GM18867 (cell line): Measurements from ENCODE around the gene ZNF512.
"Not testable (repeated sequence)": the region's sequence is repeated elsewhere in the genome, so short reads cannot be mapped to it uniquely, and the experiment has no call there.

Experiments
- ATAC-seq: cut with Tn5 transposase; IDR thresholded peaks from one replicate; pipeline ENCODE4 v1.9.1; 2021; ENCODE audit warnings: mild to moderate bottlenecking, moderate library complexity; ENCODE audit not compliant: unreplicated experiment

Gene ZNF512

DNA sequence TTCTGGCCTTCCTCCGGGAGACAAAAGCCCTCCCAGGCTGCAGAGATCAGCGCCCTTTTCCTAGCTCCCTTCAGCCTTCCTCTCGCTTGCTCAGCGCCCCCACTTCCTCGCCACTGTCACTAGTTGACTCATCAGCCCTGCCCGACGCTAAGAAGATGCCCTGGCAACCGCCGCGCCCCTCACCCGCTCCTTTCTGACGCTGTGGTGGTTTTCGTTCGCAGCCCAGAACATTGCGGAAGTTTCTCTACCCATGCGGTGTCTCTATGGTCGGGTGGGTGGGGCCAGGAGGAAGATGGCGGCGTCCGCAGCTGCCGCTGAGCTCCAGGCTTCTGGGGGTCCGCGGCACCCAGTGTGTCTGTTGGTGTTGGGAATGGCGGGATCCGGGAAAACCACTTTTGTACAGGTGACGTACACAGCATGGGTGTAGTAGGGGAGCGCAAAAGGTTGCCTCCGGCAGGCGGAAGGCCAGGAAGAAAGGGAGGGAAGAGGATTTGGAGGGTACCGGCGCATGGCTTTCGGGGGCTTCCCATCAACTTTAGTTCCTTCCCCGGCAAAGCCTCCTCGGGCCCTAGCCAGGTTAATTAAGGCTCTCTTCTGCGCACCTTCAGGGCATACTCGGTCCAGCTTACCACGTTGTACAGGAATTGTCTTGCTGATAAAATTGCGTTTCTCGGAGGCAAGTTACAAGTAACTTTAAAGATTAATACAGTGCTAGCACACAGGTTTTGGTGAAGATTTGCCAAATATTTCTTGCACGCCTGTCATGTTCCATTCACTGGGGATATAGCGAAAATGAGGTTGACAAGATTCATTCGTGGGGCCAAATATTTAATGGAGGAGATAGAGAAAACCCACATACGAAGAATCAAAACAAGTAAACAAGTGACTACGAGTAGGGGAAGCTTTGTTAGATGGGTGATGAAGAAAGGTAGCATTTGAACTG, 46.2 kb downstream of the ZNF512 start, which contains the start of the genes CCDC121 and GPN1:
TSS of gene CCDC121 (minus strand) at position 246 of the 943 bp plus-strand sequence. CDS start 1,213 bp downstream, outside the sequence.
TSS of gene GPN1 (plus strand) at position 284 of the 943 bp plus-strand sequence. CDS start at position 293, 9 bp downstream.
- peak; percentile 99 for ATAC-seq

DNA sequence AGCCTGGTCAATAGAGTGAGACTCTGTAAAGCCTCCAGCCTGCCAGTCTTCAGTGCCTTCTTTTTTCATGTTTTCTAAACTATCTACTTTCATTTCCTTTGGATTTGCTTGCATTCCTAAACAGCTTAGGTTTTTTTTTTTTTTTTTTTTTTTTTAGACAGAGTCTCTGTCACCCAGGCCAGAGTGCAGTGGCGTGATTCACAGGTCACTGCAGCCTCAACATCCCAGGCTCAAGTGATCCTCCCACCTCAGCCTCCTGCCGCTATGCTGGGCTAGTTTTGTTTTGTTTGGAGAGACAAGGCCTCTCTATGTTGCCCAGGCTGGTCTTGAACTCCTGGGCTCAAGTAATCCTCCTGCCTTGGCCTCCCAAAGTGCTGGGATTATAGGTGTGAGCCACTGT, 47.4 kb downstream of the ZNF512 start:
- not testable (repeated sequence) for ATAC-seq

DNA sequence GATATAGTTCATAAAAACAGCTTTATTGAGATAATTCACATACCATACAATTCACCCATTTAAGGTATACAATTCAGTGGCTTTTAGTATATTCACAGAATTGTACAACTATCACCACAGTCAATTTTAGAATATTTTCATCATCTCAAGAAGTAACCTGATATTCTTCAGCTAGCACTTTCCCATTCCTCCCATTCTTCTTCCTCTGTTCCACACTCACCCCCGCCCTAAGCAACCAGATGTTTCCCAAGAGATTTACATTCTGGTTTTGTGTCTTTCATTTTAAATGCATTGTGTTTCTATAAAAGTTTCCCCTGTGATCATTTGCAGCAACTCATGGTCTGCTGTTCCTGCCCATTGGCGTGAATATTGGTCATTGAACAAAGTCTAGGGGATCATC, 51.4 kb downstream of the ZNF512 start:
- no peak for ATAC-seq

DNA sequence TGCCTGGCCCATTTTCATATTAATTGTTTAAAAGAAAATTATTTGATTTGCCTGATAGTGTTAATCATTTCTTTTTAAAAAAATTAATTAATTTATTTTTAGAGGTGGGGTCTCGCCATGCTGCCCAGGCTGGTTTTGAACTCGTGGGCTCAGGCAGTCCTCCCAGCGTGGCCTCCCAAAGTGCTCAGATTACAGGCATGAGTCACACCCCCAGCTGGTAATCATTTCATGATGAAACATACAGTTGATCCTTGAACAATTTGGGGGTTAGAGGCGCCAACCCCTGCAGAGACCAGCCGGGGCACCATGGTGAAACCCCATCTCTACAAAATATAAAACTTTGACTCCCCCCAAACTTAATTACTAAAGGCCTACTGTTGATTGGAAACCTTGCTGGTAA, 53.9 kb downstream of the ZNF512 start:
- ATAC-seq, result no peak

DNA sequence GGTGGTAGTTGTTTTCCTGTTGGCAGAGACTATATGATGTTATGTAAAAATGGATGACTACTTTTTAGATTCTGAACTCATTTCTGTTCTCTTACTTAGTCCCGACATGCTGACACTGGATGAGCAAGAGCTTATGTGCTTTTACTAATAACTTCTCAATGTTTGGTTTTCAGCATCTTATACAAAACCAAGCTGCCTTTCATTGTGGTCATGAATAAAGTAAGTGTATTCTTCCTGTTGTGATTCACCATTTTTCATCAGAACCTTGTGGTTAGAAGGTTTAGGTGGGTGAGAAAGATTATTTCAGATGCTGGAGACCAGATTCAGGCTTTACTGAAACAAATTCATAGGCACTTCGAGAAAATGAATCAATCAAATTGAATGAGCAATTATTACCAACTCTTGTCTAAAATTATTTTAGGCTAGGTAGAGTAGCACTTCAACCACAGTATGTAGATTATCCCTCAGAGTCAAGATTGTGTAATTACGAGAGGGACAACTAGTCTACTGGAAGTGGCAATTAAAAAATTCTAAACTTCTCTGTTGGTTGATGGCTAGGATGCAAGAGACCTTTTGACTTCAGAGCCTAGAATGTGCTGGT, 55.3 kb downstream of the ZNF512 start:
- ATAC-seq, result no peak

DNA sequence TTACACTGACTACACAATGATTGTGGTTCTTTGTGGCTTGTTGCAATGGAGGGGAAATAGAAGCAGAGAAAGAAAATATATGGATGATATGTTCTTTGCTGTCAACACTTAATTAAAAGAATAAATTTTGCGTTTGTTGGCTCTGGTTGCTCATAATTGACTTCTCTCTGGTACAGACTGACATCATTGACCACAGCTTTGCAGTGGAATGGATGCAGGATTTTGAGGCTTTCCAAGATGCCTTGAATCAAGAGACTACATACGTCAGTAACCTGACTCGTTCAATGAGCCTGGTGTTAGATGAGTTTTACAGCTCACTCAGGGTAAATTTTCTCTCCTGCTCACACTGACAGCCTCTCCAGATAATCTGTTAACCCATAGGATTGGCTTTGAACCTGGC, 55.9 kb downstream of the ZNF512 start:
- ATAC-seq, result no peak

DNA sequence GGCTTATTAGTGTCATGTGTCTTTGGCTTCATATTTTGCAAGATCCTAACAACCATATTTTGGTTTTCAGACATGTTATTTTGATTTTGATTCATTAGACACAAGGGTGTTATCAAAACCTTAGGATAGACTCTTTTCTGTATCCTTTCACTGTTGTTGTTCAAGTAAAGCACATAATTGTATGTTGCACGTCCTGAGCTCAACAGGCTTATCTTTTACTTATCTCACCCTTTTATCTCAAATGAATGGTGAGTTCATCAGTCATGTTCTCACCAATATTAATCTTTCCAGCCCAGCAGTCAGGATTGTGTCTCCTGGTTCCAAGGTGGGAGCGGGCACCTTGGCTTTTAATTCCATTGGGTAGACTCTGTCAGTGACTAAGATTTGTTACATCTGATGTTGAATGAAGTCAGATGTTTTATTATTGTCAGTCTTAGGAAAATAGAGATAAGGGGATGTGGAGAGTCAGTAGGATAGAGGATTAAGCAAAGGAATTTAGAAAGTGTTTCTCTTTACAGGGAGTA, 57.9 kb downstream of the ZNF512 start:
- ATAC-seq, result no peak

DNA sequence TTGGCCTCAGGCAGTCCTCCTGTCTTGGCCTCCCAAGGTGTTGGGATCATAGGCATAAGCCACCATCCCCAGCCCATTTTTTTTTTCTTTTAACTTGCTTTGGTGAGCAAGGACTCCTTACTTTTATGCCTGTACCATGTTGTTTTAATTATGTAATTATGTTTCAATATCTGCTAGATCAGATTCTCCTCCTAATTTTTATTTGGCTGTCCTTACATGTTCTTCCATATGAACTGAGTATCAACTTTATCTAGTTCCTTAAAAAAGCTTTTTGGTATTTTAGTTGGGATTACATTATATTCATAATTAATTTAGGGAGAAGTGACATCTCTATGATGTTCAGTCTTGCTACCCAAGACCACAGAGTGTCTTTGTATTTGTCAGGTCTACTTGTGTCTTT, 62.4 kb downstream of the ZNF512 start:
- ATAC-seq, result no peak

DNA sequence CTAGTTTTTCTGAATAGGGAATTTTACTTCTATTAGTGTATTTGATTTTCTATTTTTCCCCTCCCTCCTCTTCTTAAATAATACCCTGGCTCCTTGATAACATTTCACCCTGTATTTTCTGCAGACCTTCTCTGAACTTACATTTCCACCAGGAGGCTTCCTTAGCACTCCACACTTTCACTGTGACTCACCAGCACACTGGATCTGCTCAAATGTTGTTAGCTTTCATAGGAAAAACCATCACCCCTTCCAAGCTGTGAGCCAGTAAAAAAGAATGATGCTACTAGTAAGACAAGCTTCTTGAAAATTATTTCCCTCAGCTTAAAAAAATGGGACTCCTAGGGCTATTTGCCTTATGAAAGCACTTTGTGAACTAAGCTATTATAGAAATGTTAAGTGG, 64.4 kb downstream of the ZNF512 start:
- ATAC-seq, result no peak

DNA sequence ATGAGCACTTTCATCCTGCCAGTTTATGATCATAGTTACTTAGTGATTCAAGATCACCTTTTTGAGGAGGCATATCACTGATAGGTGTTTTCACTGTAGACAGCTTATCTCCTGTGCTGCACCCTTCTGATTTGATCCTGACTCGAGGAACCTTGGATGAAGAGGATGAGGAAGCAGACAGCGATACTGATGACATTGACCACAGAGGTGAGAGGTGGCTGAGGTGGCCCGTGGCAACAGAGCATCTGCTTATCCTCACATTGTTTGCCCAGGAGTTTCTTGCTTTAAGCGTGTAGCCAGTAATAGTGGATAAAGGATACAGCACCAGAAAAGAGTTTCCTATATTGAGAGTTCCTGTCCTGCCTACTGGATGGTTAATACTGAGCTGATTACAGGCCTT, 64.9 kb downstream of the ZNF512 start:
- ATAC-seq, result no peak

DNA sequence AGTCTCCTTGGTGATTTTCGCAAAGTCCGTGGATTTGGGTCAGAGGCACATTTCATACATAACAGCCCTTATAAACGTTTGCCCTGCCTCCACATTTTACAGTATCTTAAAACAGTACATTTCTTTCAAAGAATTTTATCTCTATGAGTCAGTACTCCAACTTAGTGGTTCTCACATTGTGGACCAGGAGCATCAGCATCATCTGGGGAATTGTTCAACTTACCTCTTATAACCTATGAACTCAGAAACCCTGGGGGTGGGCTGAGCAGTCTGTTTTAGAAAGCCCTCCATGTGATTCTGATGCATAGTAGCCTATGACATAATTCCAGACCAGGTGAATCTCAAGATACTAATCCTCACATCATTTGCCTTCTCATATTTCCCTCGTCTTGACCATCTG, 68.2 kb downstream of the ZNF512 start:
- no peak for ATAC-seq

DNA sequence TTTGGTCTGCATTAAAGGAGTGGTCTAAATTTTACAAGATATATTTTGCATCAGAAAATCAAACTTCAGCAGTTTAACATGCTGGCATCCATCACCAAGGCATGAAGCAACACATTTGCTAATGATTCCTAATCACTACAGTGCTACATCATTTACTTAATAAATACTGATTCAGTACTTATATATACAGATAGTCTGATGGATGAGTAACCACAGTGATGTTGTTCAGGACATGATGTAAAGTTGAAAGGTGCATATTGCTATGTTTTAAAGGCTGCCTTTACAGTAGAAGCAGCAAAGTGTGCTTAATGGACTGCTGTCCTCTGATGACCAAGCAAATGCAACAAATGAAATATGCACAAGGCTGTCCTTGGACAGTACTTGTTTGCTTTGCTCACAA, 69.5 kb downstream of the ZNF512 start:
- ATAC-seq, result no peak

DNA sequence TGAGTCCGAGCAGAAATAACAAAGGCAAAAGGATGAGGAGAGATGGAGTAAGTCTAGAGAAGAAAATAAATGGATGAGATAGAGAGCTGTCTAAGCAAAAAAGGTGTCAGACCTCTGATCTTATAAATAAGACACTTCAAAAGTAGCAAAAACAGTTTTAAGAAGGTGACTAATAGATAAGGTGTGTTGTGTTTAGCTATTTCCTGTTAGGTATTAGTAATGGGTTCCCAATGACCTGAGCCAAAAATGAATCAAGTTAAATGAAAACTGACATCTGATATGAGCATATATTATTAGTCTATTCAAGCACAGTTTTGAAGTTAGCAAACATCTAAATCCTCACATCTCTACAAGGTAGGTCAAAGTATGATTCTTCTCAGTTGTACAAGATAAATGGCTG, 69.9 kb downstream of the ZNF512 start:
- no peak for ATAC-seq

DNA sequence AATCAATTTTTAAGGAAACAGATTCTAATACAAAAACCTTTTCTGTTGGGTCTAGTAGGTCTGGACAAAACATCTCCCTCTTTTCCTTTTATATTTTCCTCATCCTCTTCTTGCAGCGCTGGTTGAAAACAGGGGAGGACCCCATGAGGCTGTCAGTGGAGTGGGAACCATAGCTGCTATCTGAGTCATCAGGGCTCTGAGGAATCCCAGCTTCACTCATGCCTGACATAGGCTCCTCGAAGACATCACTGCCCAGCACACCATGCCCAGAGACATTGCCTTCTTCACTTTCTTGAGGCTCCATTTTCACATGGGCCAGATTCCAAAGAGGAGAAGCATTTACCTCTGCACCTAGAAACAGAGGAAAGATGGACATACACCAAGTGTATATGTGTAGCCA, 70.6 kb downstream of the ZNF512 start:
- no peak for ATAC-seq

DNA sequence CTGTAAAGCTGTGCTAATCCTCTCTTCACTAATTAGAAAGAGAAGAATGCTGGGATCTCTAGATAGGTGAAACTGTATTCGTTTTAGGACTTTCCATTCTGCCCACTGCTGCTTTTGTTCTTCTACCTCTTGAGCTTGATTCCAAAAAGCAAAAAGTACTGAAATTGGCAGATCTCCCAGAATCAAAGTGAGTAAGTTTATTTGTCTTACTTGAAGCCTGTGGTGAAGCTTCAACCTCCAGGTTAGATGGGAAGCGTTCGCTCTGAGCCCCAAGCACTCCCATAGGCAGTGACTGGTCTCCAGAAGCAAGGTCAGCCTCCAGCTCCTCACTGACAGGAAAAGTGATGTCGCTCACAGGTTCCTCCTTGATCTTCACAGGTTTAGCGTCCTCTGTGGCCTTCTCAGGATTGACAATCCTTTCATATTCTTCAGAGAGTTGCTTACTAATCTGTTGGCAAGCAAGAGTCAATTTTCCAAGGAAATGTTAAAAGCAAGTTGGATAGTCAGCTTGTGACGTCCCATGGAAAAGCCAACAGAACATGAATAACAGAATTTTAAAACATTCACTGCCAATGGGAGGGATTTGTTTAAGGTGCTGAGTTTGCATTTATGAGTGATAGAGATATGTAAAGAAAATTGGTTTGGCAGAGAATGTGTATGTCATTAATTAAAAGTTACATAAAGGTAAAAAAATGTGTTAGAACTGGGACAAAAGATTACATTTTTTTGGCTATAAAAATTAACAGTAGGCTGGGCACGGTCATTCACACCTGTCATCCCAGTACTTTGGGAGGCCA, 72.5 kb downstream of the ZNF512 start:
- no peak for ATAC-seq

DNA sequence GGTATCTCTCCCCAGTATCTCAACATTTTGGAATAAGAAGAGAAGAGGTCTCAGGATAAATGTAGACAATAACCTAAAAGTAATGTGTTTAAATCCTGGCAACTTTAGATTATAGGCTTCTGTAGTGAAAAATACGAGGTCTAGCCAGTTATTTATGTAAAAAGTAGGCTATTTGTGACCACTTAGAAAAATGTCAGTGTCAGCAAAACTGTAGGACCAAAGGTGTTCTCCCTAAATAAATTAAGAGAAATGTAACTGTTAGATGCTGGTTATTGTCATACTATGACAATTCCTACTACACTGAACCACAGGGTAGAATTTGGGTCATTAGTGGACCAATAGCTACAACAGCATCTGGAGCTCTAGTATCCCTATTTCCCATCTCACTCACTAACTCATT, 78.5 kb downstream of the ZNF512 start:
- ATAC-seq, result no peak

DNA sequence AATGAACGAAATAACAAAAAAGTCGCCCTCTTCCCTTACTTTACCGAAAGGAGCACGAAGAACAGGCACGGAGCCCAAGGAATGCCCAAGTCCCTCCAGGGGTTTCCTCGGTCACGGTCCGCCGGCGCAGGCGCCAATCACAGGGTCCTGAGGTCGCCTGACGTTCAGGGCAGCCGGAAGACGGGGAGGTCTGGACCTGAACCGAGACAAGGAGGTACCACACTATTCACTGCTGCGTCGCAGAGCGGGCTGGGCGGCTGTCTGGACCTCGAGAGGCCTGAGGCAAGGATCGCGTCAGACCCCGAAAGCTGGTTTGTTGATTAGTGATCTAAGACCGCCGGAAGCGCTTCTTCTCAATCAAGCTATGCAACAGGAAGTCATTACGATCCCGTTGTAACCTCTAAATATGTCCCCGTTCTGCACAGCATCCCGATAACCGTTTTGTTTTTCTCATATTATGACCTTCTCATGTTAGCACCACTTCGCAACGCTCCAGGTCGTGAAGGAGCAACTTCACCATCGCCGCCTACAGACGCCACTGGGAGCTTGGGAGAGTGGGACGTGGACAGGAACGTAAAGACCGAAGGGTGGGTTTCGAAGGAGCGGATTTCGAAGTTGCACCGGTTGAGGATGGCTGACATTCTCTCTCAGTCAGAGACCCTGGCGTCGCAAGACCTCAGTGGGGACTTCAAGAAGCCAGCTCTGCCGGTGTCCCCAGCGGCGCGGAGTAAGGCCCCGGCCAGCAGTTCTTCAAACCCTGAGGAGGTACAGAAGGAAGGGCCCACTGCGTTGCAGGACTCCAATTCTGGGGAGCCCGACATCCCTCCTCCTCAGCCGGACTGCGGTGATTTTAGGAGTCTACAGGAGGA, 80.7 kb downstream of the ZNF512 start, which contains the start of the genes SLC4A1AP and SUPT7L:
TSS of gene SLC4A1AP (plus strand) at position 605 of the 869 bp plus-strand sequence. CDS start at position 631, 26 bp downstream.
TSS of gene SUPT7L (minus strand) at position 330 of the 869 bp plus-strand sequence. CDS start 1,422 bp downstream, outside the sequence.
- ATAC-seq, result peak; percentile 71

DNA sequence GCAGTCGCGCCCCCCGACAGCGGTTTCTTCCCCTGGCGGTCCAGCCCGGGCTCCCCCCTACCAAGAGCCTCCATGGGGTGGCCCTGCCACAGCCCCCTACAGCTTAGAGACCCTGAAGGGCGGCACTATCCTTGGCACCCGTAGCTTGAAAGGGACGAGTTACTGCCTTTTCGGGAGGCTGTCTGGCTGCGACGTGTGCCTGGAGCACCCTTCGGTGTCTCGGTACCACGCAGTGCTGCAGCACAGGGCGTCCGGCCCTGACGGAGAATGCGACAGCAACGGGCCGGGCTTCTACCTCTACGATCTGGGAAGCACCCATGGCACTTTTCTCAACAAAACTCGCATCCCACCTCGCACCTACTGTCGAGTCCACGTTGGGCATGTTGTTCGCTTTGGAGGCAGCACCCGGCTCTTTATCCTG, 81.3 kb downstream of the ZNF512 start:
- peak; percentile 17 for ATAC-seq

DNA sequence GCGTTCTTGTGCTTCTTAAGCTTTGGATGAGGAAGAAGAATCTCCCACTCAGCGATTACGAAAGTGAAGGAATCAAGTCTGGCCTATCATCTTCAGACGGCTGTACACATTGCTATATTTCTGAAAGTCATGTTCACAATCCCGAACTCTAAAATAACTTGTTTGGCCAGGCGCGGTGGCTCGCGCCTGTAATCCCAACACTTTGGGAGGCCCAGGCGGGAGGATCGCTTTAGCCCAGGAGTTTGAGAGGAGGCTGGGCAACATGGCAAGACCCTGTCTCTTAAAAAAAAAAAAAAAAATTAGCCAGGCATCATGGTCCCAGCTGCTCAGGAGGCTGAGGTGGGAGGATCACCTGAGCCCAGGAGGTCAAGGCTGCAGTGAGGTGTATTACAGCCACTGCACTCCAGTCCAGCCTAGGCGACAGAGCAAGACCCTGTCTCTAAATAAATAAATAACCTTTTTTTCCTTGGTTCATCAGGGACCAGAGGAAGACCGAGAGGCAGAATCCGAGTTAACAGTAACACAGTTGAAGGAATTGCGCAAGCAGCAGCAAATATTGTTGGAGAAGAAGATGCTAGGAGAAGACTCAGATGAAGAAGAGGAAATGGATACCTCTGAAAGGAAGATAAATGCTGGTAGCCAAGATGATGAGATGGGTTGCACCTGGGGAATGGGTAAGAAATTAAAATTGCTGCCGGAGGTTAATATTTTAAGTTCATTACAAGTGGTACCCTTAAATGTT, 82.0 kb downstream of the ZNF512 start:
- no peak for ATAC-seq
